Stimulated activated naive CD4-positive, alpha-beta T cell treated with Interleukin-2 at 50 U/mL for 16 hours (primary cell): ENCODE measurements around the gene UQCC3.
"Not testable (repeated sequence)": the region's sequence is repeated elsewhere in the genome, so short reads cannot be mapped to it uniquely, and the experiment has no call there.

ENCODE experiments used
- DNase-seq: peaks from one replicate; lab custom pipeline; 2025; lab: John Stamatoyannopoulos, UW

UQCC3 gene

DNA sequence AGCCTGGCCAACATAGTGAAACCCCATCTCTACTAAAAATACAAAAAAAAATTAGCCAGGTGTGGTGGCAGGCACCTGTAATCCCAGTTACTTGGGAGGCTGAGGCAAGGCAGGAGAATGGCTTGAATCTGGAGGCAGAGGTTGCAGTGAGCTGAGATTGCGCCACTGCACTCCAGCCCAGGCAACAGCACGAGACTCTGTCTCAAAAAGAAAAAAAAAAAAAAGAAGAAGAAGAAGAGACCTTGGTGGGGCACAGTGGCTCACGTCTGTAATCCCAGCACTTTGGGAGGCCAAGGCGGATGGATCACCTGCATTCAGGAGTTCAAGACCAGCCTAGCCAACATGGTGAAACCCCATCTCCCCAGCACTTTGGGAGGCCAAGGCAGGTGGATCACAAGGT is 32.4 kb downstream of the UQCC3 start:
- not testable (repeated sequence) for DNase-seq

DNA sequence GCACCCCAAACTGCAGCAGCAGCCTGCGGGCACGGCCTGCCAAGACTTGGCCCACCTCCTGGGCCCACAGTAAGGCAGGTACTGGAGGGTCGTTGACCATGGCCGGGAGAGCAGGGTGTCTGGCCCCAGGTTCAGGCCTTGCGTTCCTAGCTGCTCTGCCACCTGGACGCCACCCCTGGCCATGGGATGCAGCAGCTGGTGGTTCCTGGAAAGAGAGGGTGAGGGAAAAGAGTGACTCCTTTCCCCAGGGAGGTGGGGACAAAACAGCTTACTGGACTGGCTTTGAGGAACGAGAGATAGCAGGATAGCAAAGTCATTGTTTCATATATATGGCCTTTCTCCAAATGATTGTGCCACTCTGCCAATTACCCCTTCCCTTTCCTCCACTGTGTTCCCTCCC is 33.9 kb downstream of the UQCC3 start:
- no peak for DNase-seq

DNA sequence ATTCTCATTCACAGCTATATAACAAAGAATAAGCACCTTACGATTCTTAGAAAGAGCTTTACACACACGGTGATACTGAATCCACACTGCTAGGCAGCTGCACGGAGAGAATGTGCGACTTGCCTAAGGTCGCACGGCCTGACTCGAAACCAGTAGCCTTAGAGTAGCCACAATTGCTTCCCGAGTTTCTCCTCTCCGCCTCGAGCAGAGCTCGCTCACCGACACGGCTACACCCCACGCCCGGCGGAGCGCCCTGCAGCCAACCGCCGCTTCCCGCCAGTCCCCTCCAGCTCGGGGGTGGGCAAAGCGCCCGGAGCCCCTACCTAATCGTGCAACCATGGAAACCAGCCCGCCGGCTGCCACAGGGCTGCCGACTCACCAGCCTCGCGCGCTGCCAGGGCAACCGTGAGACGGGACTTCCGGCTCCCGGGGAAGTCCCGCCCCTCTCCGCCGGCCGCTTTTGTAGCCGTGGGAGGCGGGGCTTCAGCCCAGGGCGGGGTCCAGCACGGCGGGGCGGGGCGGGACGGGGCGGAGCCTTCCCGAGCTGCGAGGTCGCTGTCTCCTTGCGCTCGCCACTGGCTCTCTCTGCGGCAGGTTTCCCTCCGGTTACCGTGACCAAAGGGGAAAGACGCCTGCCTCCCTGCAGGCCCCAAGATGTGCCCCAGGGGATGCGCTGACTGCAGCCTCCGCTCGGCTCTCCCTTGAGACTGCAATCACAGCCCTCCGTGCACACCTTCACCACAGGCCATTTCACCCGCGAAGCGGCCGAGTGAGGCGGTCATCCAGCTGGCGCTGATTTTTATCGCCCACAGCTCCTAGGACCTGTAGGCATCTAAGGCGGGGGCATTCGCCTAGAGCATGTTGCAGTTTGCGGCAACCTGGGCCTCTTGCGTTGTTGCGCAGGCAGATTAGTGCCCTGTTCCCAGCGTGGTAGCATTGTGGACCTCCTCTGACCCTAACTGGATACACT is 34.7 kb downstream of the UQCC3 start:
- DNase-seq: peak; percentile 90

DNA sequence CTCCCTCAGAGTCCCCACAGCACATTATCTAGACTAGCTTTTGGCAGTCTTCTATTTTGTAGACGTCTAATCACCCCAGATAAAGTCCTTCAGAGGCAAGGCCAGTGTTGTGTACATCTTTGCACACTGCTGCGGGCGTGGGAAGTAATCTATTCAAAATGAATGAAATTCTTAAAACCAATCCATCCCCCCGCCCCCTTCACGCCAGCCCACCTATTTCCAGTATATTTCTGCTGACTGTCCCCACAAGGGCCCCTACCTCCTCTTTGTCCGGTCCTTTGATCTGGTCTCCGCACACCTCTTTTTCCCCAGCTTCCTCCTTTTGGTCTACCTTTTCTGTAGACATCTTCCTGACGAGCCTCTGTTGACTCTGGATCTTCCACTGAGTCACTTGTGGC is 35.4 kb downstream of the UQCC3 start:
- DNase-seq: no peak

DNA sequence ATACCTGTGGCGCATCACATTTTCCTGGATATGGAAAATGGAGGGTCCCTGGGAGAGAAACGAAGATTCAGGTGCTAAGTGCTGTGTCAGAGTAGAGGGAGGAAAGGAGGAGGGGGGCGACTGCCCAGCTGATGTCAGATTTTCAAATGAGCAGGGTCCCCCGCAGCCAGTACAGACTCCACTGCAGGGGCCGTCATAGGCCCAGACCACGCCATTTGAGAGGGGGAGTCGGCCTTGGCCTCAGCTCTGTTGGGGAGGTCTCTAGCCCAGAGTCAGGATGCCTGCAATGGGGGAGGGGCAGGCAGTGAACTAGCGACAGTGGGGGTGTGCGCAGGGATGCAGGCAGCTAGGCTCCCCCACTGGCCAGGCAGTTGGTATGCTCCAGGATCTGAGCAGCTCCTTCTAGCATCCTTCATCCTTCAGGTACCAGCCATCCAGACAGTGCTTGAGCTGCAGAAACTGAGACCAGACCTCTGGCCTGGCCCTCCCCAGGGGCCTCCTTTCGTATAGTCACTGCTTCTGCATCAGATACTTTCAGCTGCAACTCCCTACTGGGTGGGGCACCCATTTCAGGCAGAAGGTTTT is 35.9 kb downstream of the UQCC3 start, which contains the start of the genes BSCL2 and GNG3:
Gene BSCL2, minus strand, starts transcription at position 148 of the 585 bp plus-strand sequence. CDS start 229 bp downstream, outside the sequence.
Gene GNG3, plus strand, starts transcription at position 400 of the 585 bp plus-strand sequence. CDS start 620 bp downstream, outside the sequence.
- DNase-seq: no peak

DNA sequence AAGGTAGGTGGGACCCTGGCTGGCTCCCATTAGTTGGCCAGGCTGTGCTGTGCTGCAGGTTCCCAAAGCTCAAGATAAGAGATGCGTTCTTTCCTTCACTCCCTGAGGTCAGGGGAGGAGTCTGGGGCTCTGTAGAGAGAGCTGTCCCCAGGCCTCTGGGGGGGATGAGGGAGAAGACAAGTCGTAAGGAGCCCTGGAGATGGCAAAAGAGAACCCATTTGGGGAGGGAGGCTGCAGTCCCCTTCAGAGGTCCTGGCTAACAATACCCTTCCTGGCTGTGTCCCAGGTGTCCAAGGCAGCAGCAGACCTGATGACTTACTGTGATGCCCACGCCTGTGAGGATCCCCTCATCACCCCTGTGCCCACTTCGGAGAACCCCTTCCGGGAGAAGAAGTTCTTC is 36.9 kb downstream of the UQCC3 start:
- DNase-seq: no peak

DNA sequence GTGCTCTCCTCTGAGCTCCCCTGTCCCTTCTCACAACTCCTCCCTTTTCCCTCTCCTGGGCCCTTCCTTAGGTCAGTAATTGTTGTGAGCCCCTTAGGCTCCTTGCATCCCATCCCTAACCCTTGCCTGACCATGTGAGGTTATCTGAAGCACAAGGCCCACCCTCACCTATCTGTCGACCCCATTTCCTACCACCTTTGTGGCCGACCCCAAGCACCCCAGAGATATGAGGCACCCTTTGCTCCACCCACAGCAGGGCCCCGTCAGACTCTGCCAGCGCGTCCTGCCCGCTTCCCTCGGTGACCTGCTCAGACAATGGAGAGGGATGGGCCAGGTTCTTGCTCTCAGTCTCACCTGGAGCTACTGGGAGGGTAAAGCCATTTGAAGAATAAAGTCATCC is 37.3 kb downstream of the UQCC3 start:
- peak; percentile 30 for DNase-seq

DNA sequence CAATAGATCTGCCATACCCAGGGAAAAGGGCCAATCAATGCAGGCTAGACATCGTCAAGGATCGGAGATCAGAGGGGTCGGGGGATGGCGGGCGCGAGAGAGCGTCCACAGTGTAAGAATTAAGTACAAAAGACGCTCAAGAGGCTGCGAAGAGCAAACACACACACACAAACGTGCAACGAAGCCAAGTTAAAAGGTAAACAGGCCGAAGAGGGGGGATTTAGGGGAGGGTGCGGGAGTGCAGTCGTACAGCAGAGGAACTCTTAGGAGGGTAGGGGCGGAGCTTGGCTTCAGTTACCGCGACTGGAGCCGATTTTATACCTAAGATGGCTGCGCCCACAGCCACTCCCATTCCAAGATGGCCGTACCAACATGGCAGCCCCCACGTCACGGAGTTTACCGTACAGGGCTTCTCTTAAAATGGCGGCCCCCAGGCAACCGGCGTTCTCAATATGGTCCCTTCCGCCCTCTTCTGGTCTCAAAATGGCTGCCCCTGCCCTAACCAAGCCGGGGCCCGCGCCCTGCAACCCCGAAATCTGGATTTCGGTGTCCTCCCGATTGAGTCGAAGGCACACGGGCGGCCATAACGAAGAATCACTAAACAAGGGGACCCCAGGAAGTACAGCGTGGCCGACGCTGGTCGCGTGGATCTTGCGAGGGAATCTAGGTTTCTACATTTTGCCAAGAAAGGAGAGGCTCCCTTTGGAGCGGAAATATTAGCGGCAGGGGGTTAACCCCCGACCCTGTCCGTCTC is 38.0 kb downstream of the UQCC3 start:
- peak; percentile 97 for DNase-seq

DNA sequence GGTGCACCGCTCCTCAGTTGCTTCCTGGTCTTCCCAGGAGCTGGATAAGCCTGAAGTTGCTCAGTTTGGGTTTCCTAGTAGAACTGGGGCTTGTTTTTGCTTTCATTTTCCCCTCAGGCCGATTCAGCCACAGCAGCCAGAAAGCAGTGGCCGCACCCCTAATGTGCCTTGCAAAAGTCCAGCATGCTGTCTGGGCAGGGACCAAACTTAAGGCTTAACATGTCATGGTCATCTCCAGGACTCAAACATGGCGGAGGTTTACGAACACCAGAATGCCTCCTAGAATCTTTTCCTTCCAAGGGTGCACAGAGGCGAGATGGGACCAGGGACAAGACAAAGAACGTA is 38.5 kb downstream of the UQCC3 start:
- no peak for DNase-seq

DNA sequence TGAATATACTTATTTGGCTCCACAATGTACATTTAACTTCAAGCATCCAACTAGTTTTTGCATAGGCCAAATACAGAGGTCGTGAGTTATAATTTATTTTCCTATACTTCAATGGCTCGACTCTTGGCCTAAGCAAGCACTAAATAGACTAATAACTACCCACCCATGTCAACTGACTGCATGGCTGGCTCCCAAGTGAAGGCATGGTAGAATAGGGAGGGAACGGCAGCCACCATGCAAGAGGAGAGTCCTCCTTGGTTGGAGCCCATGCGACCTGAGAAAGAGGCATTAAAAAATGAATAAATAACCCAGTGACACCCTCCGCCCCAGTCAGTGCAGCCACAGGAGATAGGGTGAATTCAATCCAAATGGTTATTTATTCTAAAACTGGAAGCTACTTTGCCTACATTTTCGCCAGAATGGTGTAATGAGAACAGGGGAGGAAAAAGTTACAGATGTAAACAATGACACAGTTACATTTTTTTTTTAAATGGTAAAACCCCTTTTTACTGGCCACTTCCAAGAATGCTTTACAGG is 40.9 kb downstream of the UQCC3 start:
- DNase-seq: no peak

DNA sequence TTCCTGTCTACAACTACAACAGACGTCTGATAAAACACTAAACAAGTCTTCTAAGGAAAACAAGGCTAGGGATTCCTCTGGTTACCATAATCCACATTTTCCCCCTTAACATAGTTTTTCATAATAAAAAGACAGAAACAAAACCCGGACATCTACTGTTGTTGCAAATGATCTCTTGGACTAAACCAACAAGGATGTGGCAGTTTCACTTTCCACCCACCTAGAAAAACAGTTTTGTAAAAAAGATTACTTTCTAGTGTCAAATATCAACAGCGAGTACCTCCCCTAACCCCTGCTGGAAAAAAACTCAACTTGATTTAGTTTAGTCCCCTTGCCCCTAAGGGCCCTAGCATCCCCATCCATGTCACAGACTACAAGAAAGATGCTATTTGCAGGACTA is 41.4 kb downstream of the UQCC3 start:
- DNase-seq: no peak

DNA sequence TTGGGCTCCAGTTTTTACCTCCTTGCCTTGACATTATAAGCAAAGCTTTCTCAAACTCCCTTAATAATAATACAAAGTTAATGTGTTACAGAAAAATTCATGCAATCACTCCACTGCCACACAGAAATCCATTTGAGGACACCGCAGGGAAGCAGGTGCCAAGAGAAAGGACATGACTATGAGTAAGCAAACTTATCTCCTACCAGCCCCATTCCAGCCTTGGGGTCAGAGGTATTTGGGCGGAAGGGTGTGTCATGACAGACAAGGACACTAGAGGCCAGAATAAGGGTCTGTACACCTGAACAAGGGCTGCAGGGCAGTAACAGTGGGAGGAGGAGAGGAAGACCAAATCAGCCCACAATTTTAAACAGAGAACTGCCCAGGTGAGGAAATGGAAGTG is 41.9 kb downstream of the UQCC3 start:
- no peak for DNase-seq

DNA sequence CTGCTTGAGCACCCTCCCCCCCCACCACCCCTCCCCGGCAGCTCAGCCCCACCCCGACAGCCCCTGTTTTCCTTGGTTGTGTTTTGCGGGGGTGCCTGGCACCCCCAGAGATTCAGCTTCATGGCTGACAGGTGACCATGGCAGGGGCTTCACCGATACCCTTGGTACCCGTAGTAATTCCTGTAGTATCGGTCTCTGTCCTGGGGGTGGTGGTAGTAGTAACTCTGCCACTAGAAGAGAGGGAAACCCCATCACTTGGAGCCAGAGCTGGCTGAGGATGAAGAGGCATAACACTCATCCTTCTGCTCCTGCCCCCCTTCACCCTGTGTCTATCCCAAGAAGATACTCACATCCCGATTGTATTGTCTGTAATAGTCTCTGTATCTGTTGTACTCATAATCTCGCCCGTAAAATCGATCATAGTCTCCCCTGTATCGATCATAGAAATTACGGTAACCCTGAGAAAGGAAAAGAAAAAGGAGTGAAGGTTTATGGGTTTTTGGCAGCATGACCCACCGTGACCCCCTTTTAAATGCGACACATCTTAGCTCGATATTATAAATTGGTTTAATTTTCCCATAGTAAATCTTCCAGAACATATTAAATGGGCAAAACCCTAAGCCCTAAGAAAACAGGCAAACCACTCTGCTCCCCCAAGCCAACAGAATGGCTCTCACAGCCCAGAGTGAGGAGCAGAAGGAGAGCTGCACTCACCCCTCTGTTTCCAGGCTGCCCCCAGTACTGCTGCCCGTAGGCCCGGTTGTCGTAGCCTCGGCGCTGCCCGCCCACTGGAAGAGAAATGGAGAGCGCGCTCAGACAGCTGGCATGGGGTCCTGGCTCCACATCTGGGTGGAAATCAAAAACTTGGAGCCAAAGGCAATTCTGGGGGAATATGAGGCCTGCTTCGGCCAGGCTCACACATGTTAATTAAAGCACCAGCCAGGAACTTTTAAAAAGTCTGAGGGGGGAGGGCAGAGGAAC is 44.0 kb downstream of the UQCC3 start:
- no peak for DNase-seq

DNA sequence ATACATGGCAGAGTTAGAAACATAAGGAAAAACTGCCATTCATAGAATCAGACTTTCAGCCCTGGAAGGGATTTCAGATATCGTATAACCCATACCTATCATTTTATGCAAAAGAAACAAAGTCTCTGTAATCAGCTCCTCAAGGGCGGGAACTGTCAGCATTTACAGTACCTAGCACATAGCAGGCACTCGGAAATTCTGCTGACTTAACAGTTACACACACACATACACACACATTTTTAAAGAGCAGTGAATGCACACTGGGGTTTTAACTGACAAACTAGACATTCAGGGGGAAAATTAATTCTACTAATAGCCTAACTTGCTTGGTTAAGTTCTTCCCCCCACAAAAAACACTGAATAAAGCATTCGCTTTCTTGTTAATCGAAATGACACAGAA is 44.7 kb downstream of the UQCC3 start:
- DNase-seq: no peak

DNA sequence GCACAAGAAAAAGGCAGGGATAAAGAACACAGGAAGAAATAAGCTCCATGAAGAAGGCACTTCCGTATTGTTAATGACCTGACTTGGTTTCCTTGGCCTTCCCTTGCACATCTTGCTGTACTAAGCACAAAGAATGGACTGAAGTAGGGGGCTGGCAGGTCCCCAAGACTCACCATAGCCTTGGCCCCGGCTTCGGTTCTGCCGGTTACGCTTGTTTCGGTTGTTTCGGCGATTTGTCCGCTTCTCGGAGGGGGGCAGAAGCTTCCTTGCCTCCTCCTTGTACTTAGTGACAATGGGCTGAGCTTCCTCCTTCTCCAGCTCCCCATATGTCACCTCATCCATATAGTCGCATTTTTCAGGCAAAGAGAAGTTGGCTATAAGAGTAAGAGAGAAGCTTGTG is 45.3 kb downstream of the UQCC3 start:
- no peak for DNase-seq

DNA sequence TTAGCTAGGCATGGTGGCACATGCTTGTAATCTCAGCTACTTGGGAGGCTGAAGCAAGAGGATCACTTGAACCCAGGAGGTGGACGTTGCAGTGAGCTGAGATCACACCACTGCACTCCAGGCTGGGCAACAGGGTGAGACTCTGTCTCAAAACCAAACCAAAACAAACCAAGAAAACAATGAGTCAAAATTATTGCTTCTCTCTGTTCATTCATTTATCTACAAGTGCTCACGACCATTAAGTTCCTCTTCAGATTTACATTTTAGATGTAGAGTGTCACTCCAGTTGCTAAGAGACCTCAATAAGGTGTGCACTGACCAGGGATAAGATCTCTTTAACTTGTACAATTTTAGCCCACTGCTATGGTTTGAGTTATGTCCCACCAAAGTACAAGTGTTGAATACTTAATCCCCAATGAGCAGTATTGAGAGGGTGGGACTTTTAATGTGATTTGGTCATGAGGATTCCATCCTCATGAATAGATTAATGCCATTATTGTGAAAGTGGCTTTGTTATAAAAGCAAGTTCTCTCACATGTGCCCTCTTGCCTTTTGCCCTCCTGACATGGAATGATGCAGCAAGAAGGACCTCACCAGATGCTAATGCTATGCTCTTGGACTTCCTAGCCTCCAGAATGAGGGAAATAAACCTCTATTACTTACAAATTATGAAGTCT is 48.0 kb downstream of the UQCC3 start:
- DNase-seq: no peak

DNA sequence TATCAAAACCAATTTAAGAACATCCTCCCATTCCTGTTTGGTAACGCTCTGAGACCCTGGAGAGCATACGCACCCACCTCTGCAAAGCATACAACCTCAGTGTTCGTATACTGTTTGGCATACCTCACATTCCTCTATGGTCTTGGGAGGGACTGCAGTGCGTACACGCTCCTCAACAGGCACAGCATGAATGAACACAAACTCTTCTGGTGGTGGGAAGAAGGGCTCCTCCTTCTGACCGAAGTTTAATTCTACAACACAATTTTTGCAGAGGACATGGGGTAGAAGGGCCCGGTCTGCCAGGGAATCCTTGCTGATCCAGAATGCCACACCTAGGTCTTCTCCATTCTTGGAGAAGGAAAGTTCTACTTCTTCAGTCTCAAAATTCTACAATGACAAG is 50.5 kb downstream of the UQCC3 start:
- no peak for DNase-seq
